ENCODE results near the gene UBE2D3. TPM values are rescaled to one million over a fixed set of nuclear protein-coding genes. Genes with fewer than 3 reads are reported as not detected.

Gene UBE2D3
- total RNA-seq, 1 donor from 2014 or later, result 327 TPM

GRCh38 chr4:102799816-102800215, 27.5 kb downstream of the UBE2D3 start:
- H3K36me3 Mint-ChIP-seq (ENCODE audit: low read depth), result peaks cover 87% of the 10 kb centered on the region
- intact Hi-C loops (cut with micrococcal nuclease), result no loop called here

GRCh38 chr4:102794999-102795398, 32.4 kb downstream of the UBE2D3 start:
- DNase-seq (no peak), ATAC-seq (ENCODE audit: low read depth) (no peak)
- H3K27ac Mint-ChIP-seq, result no peak overlapping the region
- TF ChIP-seq CTCF (IDR thresholded peaks at IDR 0.05), result no peak
- H3K9me3 Mint-ChIP-seq, result no peaks in the 10 kb centered on the region
- H3K4me1 Mint-ChIP-seq, result peaks cover 3% of the 10 kb centered on the region
- H3K36me3 Mint-ChIP-seq (ENCODE audit: low read depth), result peaks cover 73% of the 10 kb centered on the region
- POLR2A ChIA-PET, result no interaction called here
- no peaks in the 10 kb centered on the region for H3K27me3 Mint-ChIP-seq
- no peak overlapping the region for H3K4me3 Mint-ChIP-seq
- intact Hi-C loops (cut with micrococcal nuclease), result no loop called here
- CTCF ChIA-PET, result no interaction called here

More at GRCh38 chr4:102799816-102800215, 27.5 kb downstream of the UBE2D3 start:
- no peak for TF ChIP-seq CTCF (IDR thresholded peaks at IDR 0.05)
- POLR2A ChIA-PET, result no interaction called here
- Mint-ChIP-seq H3K4me1 (no peaks in the 10 kb centered on the region), H3K27ac (no peak overlapping the region), H3K27me3 (no peaks in the 10 kb centered on the region), H3K9me3 (no peaks in the 10 kb centered on the region), H3K4me3 (no peak overlapping the region)
- ATAC-seq (ENCODE audit: low read depth), result no peak
- CTCF ChIA-PET, result no interaction called here
- DNase-seq, result no peak

- ChIA-PET CTCF (interaction anchor here (1.2 kb wide), 1 partner anchor 45 kb away, joined by 3 read pairs; no protein-coding TSS in a partner anchor), POLR2A (no interaction called here)
- ATAC-seq (ENCODE audit: low read depth) (no peak), DNase-seq (no peak)
- Mint-ChIP-seq H3K27ac (peak overlapping the region; percentile 2), H3K27me3 (no peaks in the 10 kb centered on the region), H3K36me3 (ENCODE audit: low read depth) (peaks cover 55% of the 10 kb centered on the region), H3K9me3 (no peaks in the 10 kb centered on the region), H3K4me3 (no peak overlapping the region), H3K4me1 (peaks cover 5% of the 10 kb centered on the region)
- TF ChIP-seq CTCF (IDR thresholded peaks at IDR 0.05), result no peak
- intact Hi-C loops (cut with micrococcal nuclease), result no loop called here
These were observed 34.9 kb downstream of the UBE2D3 start for GRCh38 chr4:102792361-102792936.

- ATAC-seq (ENCODE audit: low read depth) (no peak), DNase-seq (no peak)
- no peak overlapping the region for H3K4me3 Mint-ChIP-seq
- ChIA-PET CTCF (interaction anchor here (1.2 kb wide), 1 partner anchor 44 kb away, joined by 3 read pairs; no protein-coding TSS in a partner anchor), POLR2A (no interaction called here)
- H3K4me1 Mint-ChIP-seq, result peaks cover 5% of the 10 kb centered on the region
- H3K36me3 Mint-ChIP-seq (ENCODE audit: low read depth), result peaks cover 45% of the 10 kb centered on the region
- H3K27ac Mint-ChIP-seq, result no peak overlapping the region
- no peaks in the 10 kb centered on the region for H3K9me3 Mint-ChIP-seq
- no peaks in the 10 kb centered on the region for H3K27me3 Mint-ChIP-seq
- intact Hi-C loops (cut with micrococcal nuclease), result no loop called here
- no peak for TF ChIP-seq CTCF (IDR thresholded peaks at IDR 0.05)
These were observed 36.0 kb downstream of the UBE2D3 start for GRCh38 chr4:102791318-102791835.

- peaks cover 5% of the 10 kb centered on the region for H3K4me1 Mint-ChIP-seq
- H3K9me3 Mint-ChIP-seq, result no peaks in the 10 kb centered on the region
- no peak for TF ChIP-seq CTCF (IDR thresholded peaks at IDR 0.05)
- ATAC-seq (ENCODE audit: low read depth), result no peak
- ChIA-PET CTCF (no interaction called here), POLR2A (interaction anchor here (1.3 kb wide), 1 partner anchor 28 kb away, joined by 4 read pairs; the partner anchor contains the start of gene MANBA)
- no peak overlapping the region for H3K27ac Mint-ChIP-seq
- no peaks in the 10 kb centered on the region for H3K27me3 Mint-ChIP-seq
- H3K4me3 Mint-ChIP-seq, result no peak overlapping the region
- H3K36me3 Mint-ChIP-seq (ENCODE audit: low read depth), result peaks cover 24% of the 10 kb centered on the region
- intact Hi-C loops (cut with micrococcal nuclease), result loop anchor here (2.0 kb wide), 1 partner anchor 29 kb away; the partner anchor contains the start of gene MANBA
- DNase-seq, result no peak
These were observed 38.0 kb downstream of the UBE2D3 start for GRCh38 chr4:102789317-102789717.
